Tibial artery (tissue), 4 donors: ENCODE measurements around the gene NCMAP.

Experiments
- DNase-seq, 2 donors: peaks; one replicate each; pipeline ENCODE4 v3.0.0-alpha.2; 2019
- H3K27ac ChIP-seq, 2 donors: fragments of 200-600 bp; sonication (generic) in 1 of 2; 1 replicate in 1 of 2; 2 replicates in 1 of 2; pipeline ENCODE4 v1.5.1; 2018 to 2019; ENCODE audit warnings: mild to moderate bottlenecking in 1 of 2
- H3K27me3 ChIP-seq, 2 donors: fragments of 200-600 bp; sonication (generic) in 1 of 2; one replicate each; pipeline versions ENCODE4 v1.5.1 to v1.6.0; 2016 to 2019
- H3K36me3 ChIP-seq, 3 donors: fragments of 200-600 bp; sonication (generic) in 2 of 3; one replicate each; pipeline ENCODE4 v1.5.1; 2016 to 2019; ENCODE audit warnings: mild to moderate bottlenecking in 2 of 3
- H3K4me1 ChIP-seq, 4 donors: fragments of 200-600 bp; sonication (generic) in 2 of 4; 1 replicate in 3 of 4; 2 replicates in 1 of 4; pipeline ENCODE4 v1.5.1; 2016 to 2019
- H3K4me3 ChIP-seq, 2 donors: fragments of 200-600 bp; sonication (generic) in 1 of 2; 1 replicate in 1 of 2; 2 replicates in 1 of 2; pipeline ENCODE4 v1.5.1; 2018 to 2019; ENCODE audit warnings: mild to moderate bottlenecking in 2 of 2
- H3K9me3 ChIP-seq, 3 donors: fragments of 200-600 bp; sonication (generic) in 1 of 3; one replicate each; pipeline ENCODE4 v1.5.1; 2016 to 2019
- intact Hi-C: fragments of 100-400 bp; cut with DNase I; formaldehyde crosslinking; loops from one replicate; pipeline ENCODE4 v1.15.0; 2023; ENCODE audit warnings: low total_unique reads
- TF ChIP-seq, protein P1 (sequence below), 2 experiments: fragments of 200-600 bp in 1 of 2; fragments of 450-650 bp in 1 of 2; IDR thresholded peaks; one replicate each; pipeline ENCODE4 v1.5.1; 2017 to 2019; ENCODE audit warnings: antibody characterized with exemption in 2 of 2, mild to moderate bottlenecking in 1 of 2, moderate library complexity in 1 of 2

Gene NCMAP

DNA sequence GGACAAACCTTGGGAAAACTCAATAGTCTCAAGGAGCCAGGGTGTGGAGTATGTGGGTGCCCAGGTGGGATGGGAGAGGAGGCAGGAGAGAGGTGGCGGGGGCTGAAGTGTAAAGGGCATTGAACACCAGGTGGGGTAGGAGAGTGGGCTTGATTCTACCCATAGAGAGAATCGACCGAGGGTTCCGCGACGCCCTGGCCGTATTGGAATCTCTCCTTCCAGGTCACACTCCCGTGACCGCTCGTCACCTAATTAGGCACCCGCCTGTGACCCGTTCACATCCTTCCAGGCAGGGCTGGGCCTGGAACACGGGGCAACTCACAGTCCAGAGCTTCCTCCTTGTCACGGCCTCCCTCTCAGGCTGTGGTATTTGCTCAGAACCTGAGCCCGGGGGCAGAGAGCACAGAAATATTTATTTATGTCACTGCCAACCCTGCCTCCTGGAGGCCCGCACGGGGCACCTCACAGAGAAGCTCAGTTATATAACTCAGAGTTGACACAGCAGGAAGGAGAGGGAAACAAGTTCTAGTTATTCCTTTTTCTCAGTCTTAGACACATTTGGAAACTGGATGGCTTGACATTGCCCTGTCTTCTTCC is 12.0 kb downstream of the NCMAP start:
- TF ChIP-seq, protein P1, sequence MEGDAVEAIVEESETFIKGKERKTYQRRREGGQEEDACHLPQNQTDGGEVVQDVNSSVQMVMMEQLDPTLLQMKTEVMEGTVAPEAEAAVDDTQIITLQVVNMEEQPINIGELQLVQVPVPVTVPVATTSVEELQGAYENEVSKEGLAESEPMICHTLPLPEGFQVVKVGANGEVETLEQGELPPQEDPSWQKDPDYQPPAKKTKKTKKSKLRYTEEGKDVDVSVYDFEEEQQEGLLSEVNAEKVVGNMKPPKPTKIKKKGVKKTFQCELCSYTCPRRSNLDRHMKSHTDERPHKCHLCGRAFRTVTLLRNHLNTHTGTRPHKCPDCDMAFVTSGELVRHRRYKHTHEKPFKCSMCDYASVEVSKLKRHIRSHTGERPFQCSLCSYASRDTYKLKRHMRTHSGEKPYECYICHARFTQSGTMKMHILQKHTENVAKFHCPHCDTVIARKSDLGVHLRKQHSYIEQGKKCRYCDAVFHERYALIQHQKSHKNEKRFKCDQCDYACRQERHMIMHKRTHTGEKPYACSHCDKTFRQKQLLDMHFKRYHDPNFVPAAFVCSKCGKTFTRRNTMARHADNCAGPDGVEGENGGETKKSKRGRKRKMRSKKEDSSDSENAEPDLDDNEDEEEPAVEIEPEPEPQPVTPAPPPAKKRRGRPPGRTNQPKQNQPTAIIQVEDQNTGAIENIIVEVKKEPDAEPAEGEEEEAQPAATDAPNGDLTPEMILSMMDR (IDR thresholded peaks at IDR 0.05): no peak
- no peak for DNase-seq
- Histone ChIP-seq H3K9me3 (no peaks in the 10 kb centered on the region), H3K27me3 (peaks cover 0 to 17% of the 10 kb centered on the region in 2 donors), H3K27ac (no peak overlapping the region), H3K4me1 (peaks cover 0 to 3% (median 0%) of the 10 kb centered on the region in 4 donors), H3K36me3 (no peaks in the 10 kb centered on the region), H3K4me3 (no peak overlapping the region)
- intact Hi-C loops: no loop called here

DNA sequence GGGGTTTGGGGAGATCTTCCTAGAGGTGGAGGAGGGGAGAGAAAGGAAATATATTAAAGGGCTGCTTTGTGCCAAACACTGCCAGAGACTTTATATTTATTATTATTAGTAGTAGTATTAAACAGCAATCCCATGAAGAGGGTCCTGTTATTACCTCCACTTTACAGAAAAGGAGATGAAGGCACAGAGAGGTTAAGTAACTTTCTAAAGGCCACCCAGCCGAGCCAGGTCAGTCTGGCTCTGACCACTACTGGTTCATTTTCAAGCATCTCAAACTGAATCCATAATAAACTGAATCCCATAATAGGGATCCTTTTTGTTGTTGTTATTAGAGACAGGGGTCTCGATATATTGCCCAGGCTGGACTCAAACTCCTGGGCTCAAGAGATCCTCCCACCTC is 12.6 kb downstream of the NCMAP start:
- no peak overlapping the region for H3K4me3 ChIP-seq
- peaks cover 0 to 3% (median 0%) of the 10 kb centered on the region in 4 donors for H3K4me1 ChIP-seq
- DNase-seq: no peak
- intact Hi-C loops: no loop called here
- H3K27ac ChIP-seq: no peak overlapping the region
- no peaks in the 10 kb centered on the region for H3K9me3 ChIP-seq
- H3K36me3 ChIP-seq: no peaks in the 10 kb centered on the region
- TF ChIP-seq, protein P1 (IDR thresholded peaks at IDR 0.05): no peak
- peaks cover 0 to 19% of the 10 kb centered on the region in 2 donors for H3K27me3 ChIP-seq

DNA sequence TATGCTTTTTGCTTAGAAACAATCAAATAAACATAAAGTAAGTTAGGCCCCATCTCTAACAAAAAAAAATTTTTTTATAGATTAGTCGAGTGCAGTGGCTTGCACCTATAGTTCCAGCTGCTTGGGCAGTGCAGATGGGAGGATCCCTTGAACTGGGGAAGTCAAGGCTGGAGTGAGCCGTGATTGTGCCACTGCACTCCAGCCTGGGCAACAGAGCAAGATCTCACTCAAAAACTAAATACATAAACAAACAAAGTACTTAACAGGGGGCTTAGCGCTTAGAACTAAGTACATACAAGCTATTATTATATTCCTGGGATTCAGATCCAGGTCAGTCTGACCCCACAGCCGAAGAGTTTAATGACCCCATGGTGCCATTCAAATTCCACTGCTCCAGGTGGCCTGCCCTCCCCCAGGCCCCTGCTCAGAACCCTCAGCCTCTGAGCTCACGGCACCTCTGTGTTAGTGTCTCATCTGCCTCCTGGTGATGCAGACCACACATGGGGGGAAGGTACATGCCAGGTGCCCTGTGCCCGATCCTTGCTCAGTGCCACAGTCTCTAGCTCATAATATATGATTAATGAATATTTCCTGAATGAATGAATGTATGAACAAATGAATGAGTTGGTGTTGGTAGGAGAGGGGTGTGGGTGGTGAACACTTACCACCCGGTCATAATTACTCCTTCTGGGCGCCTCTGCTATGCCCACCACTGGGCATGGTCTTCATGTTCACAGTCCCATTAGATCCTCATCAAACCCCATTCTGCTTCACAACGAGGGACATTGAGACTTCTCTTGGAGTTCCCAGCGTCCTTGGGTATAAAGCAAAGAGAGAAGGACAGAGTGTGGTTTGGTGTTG is 14.6 kb downstream of the NCMAP start:
- no peak for DNase-seq

DNA sequence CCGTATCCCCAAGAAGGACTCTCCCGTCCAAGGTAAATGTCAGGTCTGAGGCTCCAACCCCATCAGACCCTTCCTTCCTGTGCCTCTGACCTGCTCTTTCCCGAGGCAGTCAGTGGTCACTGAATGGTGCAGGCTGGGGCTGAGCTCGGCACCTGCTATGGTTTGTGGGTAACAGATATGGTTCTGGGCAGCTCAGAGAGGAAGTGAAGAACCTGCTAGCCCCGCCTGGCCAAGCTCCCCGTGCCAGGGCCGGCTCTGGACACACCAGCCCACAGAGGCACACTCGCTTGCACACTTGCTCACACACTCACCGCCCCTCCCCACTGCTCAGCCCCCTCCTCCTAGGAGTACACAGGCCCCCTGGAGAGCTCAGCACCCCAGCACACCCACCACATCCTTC is 16.4 kb downstream of the NCMAP start:
- Histone ChIP-seq H3K4me3 (no peak overlapping the region), H3K27me3 (peaks cover 0 to 21% of the 10 kb centered on the region in 2 donors), H3K36me3 (no peaks in the 10 kb centered on the region), H3K4me1 (peaks cover 0 to 7% (median 0%) of the 10 kb centered on the region in 4 donors), H3K27ac (no peak overlapping the region), H3K9me3 (no peaks in the 10 kb centered on the region)
- intact Hi-C loops: no loop called here
- no peak for DNase-seq
- TF ChIP-seq, protein P1 (IDR thresholded peaks at IDR 0.05): no peak

More for the DNA sequence above, 14.6 kb downstream of the NCMAP start:
- intact Hi-C loops: no loop called here
- H3K27me3 ChIP-seq: peaks cover 0 to 24% of the 10 kb centered on the region in 2 donors
- peaks cover 0 to 3% (median 0%) of the 10 kb centered on the region in 4 donors for H3K4me1 ChIP-seq
- no peaks in the 10 kb centered on the region for H3K36me3 ChIP-seq
- TF ChIP-seq, protein P1 (IDR thresholded peaks at IDR 0.05): no peak
- no peaks in the 10 kb centered on the region for H3K9me3 ChIP-seq
- H3K4me3 ChIP-seq: no peak overlapping the region
- no peak overlapping the region for H3K27ac ChIP-seq

DNA sequence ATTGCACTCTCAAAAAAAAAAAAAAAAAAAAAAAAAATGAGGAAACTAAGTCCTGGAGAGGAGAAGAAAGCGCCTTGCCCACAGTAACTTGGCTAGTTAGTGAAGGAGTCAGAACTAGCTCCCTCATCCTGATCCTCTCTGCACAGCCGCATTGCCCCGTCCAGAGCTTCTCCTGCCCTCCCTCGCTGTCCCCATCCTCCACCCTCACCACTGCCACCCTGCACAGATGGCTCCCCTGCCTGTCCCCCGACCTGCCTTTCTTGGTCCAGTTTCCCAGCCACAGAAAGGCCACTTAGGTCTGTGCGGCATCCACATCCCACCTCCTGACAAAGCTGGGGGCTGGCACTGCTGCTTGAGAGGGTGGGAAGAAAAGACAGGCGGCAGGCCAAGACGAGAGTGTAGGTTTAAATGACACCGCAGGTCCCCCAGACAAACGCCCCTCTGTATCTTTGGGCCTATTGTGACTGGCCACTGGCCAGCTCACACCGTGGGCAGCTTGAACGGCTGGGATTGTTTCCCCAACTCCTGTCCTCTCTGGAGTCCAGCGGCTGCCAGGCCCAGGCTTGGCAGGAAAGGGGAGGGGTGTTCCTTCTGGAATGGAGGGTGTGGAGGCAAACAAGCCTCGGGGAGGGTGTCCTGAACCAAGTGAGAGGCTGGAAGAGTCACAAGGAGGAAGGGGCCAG is 20.2 kb downstream of the NCMAP start:
- Histone ChIP-seq H3K4me3 (no peak overlapping the region), H3K9me3 (no peaks in the 10 kb centered on the region), H3K4me1 (peaks cover 0 to 4% (median 0%) of the 10 kb centered on the region in 4 donors), H3K27ac (no peak overlapping the region), H3K27me3 (peaks cover 0 to 23% of the 10 kb centered on the region in 2 donors), H3K36me3 (no peaks in the 10 kb centered on the region)
- TF ChIP-seq, protein P1 (IDR thresholded peaks at IDR 0.05): no peak
- no peak for DNase-seq
- intact Hi-C loops: no loop called here
